ENCODE data around the gene SERINC4.
"Not testable (repeated sequence)": the region's sequence is repeated elsewhere in the genome, so short reads cannot be mapped to it uniquely, and the experiment has no call there.

- not testable (repeated sequence) for TF ChIP-seq EP300, CTCF, POLR2A (IDR thresholded peaks at IDR 0.05)
Observed at GRCh38 chr15:43825305-43825704, 25.3 kb upstream of the SERINC4 start.

Data from tibial nerve (tissue), 4 donors.